B cell (primary cell): Measurements from ENCODE around the gene KCNJ10. TPM values are rescaled to one million over a fixed set of nuclear protein-coding genes. Genes with fewer than 3 reads are reported as not detected.

Experiments
- ATAC-seq: fragments of 200-7000 bp; cut with Tn5 transposase; one replicate; pipeline ENCODE4 v1.10.0; 2021; ENCODE audit warnings: low read depth, mild to moderate bottlenecking, moderate number of reproducible peaks, moderate library complexity
- CTCF ChIA-PET: fragments of 350-600 bp; sonication (Branson Sonifier 250); formaldehyde crosslinking; loops from one replicate; lab custom pipeline; 2021; ENCODE audit warnings: antibody characterized with exemption, inconsistent platforms; lab: Charles Lee
- POLR2A ChIA-PET: fragments of 350-600 bp; sonication (Branson Sonifier 250); formaldehyde crosslinking; loops from one replicate; lab custom pipeline; 2021; ENCODE audit warnings: antibody characterized with exemption; lab: Charles Lee
- DNase-seq: peaks from one replicate; pipeline ENCODE4 v3.0.0; 2013
- H2AFZ ChIP-seq: 2 replicates; pipeline ENCODE4 v1.6.1; 2012; ENCODE audit warnings: mild to moderate bottlenecking, low read depth, low read length; ENCODE audit not compliant: insufficient read depth, poor library complexity, severe bottlenecking
- H3K27ac ChIP-seq, 2 donors: 1 replicate in 1 of 2; 2 replicates in 1 of 2; pipeline ENCODE4 v1.5.1; 2012 to 2013; ENCODE audit warnings: low read length in 2 of 2, mild to moderate bottlenecking in 2 of 2, moderate library complexity in 1 of 2
- H3K27me3 ChIP-seq, 4 experiments: fragments of 200-600 bp in 1 of 4; sonication (generic) in 1 of 4; replicated peaks in 1 of 4; 1 replicate in 2 of 4; 2 replicates in 2 of 4; pipeline versions ENCODE4 v1.6.1 to v1.7.0; 2013 to 2016; ENCODE audit warnings: low read length in 3 of 4, mild to moderate bottlenecking in 2 of 4, mixed read lengths in 1 of 4, moderate library complexity in 1 of 4; ENCODE audit not compliant: insufficient read depth in 4 of 4, control insufficient read depth in 3 of 4; ENCODE audit errors: control extremely low read depth in 1 of 4
- H3K36me3 ChIP-seq, 2 experiments: replicated peaks in 1 of 2; 1 replicate in 1 of 2; 2 replicates in 1 of 2; pipeline versions ENCODE4 v1.6.1 to v1.7.1; 2013; ENCODE audit warnings: low read length in 1 of 2; ENCODE audit not compliant: insufficient read depth in 2 of 2, control insufficient read depth in 1 of 2; ENCODE audit errors: control extremely low read depth in 1 of 2, extremely low read depth in 1 of 2
- H3K4me1 ChIP-seq, 2 donors: fragments of 200-600 bp in 1 of 2; sonication (generic) in 1 of 2; 1 replicate in 1 of 2; 2 replicates in 1 of 2; pipeline versions ENCODE4 v1.5.1 to v1.6.1; 2013 to 2017; ENCODE audit warnings: low read length in 2 of 2; ENCODE audit not compliant: control insufficient read depth in 2 of 2, insufficient read depth in 2 of 2
- H3K4me2 ChIP-seq: replicated peaks from 2 replicates; pipeline ENCODE3; 2012; ENCODE audit warnings: mild to moderate bottlenecking, low read depth, low read length; ENCODE audit not compliant: poor library complexity, severe bottlenecking
- H3K4me3 ChIP-seq, 5 experiments: fragments of 200-600 bp in 1 of 5; sonication (generic) in 1 of 5; 1 replicate in 3 of 5; 2 replicates in 2 of 5; pipeline versions ENCODE4 v1.5.1 to v1.7.0; 2011 to 2016; ENCODE audit warnings: low read length in 4 of 5, mild to moderate bottlenecking in 4 of 5, low read depth in 2 of 5, control low read depth in 1 of 5, moderate library complexity in 1 of 5; ENCODE audit not compliant: insufficient read depth in 1 of 5; ENCODE audit errors: control extremely low read depth in 1 of 5, extremely low read depth in 1 of 5
- H3K79me2 ChIP-seq: fragments of 200-600 bp; sonication (generic); one replicate; pipeline ENCODE4 v1.6.0; 2016; ENCODE audit warnings: low read length; ENCODE audit not compliant: control insufficient read depth, insufficient read depth
- H3K9ac ChIP-seq: fragments of 200-600 bp; sonication (generic); 2 replicates; pipeline ENCODE4 v1.6.1; 2017; ENCODE audit warnings: mild to moderate bottlenecking, low read length, moderate library complexity
- H3K9me3 ChIP-seq, 3 donors: one replicate each; pipeline versions ENCODE4 v1.6.1 to v1.7.1; 2013; ENCODE audit warnings: low read length in 2 of 3; ENCODE audit not compliant: control insufficient read depth in 2 of 3, insufficient read depth in 1 of 3; ENCODE audit errors: control extremely low read depth in 1 of 3
- H4K20me1 ChIP-seq: 2 replicates; pipeline ENCODE4 v1.6.0; 2012; ENCODE audit warnings: mild to moderate bottlenecking, low read length; ENCODE audit not compliant: insufficient read depth, control insufficient read depth, poor library complexity, severe bottlenecking
- H3K27ac Mint-ChIP-seq: one replicate; pipeline ENCODE4 v1.8.0; 2021; ENCODE audit warnings: mixed read lengths
- H3K27me3 Mint-ChIP-seq: one replicate; pipeline ENCODE4 v1.8.0; 2021; ENCODE audit warnings: mixed read lengths
- H3K4me1 Mint-ChIP-seq: one replicate; pipeline ENCODE4 v1.8.0; 2021; ENCODE audit warnings: mixed read lengths
- H3K4me3 Mint-ChIP-seq: one replicate; pipeline ENCODE4 v1.8.0; 2021; ENCODE audit warnings: mixed read lengths
- H3K9me3 Mint-ChIP-seq: one replicate; pipeline ENCODE4 v1.8.0; 2022; ENCODE audit warnings: mixed read lengths; ENCODE audit not compliant: insufficient read depth
- CTCF ChIP-seq: fragments of 200-600 bp; IDR thresholded peaks from one replicate; pipeline ENCODE4 v1.8.0; 2022; ENCODE audit warnings: antibody characterized with exemption, mild to moderate bottlenecking
- EZH2 ChIP-seq: IDR thresholded peaks from 2 replicates; pipeline ENCODE4 v1.6.1; 2012; ENCODE audit warnings: borderline replicate concordance, low read depth, mild to moderate bottlenecking, moderate library complexity, low read length; ENCODE audit not compliant: insufficient read depth, poor library complexity, severe bottlenecking
- WGBS: methylation state at CpG from one replicate; pipeline ENCODE4 v1.1.5; 2013; ENCODE audit warnings: missing lambda C conversion rate; ENCODE audit not compliant: insufficient coverage; 5-methylcytosine and 5-hydroxymethylcytosine counted together
- intact Hi-C: fragments of 100-400 bp; cut with micrococcal nuclease; formaldehyde crosslinking; loops from one replicate; pipeline ENCODE4 v1.10.0; 2022
- polyA plus RNA-seq: library from polyadenylated mRNA; depleted of rRNA; stranded (reverse); fragments of >200 nt; gene quantifications from 2 replicates; pipeline ENCODE4 v1.2.3, GENCODE V29; 2012
- total RNA-seq, 2 donors: library from RNA; stranded (reverse); fragments of 120-200 nt in 1 of 2; gene quantifications; 1 replicate in 1 of 2; 2 replicates in 1 of 2; pipeline versions ENCODE4 v1.2.3 to v1.2.4, GENCODE V29; 2013 to 2022

The KCNJ10 gene
- total and polyA plus RNA-seq, 2 donors (not counting 1 experiment from before 2014, with no cell fraction given), result not detected

- Mint-ChIP-seq H3K4me3 (no peak overlapping the region), H3K4me1 (peaks cover 23% of the 10 kb centered on the region), H3K27me3 (no peaks in the 10 kb centered on the region), H3K9me3 (no peaks in the 10 kb centered on the region), H3K27ac (no peak overlapping the region)
- no peak overlapping the region for H3K4me3 ChIP-seq
- no peak overlapping the region for H3K27ac ChIP-seq
- TF ChIP-seq EZH2, result no peak
- POLR2A ChIA-PET, result no interaction called here
- no peak for DNase-seq
- 88% methylated on average over 8 of the region's 9 CpGs for WGBS
- H3K36me3 ChIP-seq, result peaks cover 3 to 72% of the 10 kb centered on the region in 2 experiments
- CTCF ChIA-PET, result no interaction called here
- no peak overlapping the region for H3K9ac ChIP-seq
- intact Hi-C loops, result loop anchor here (10.0 kb wide), 1 partner anchor 1302 kb away; no protein-coding TSS in a partner anchor
- peaks cover 34% of the 10 kb centered on the region for H3K79me2 ChIP-seq
- no peaks in the 10 kb centered on the region for H3K27me3 ChIP-seq
- H3K9me3 ChIP-seq, result no peaks in the 10 kb centered on the region
- H3K4me2 ChIP-seq, result no peak overlapping the region
- H4K20me1 ChIP-seq, result peaks cover 69% of the 10 kb centered on the region
- peaks cover 18 to 22% of the 10 kb centered on the region in 2 donors for H3K4me1 ChIP-seq
- ATAC-seq, result no peak
- no peak overlapping the region for H2AFZ ChIP-seq
Observed at GRCh38 chr1:160093069-160093395, 23.1 kb upstream of the KCNJ10 start.

GRCh38 chr1:160092366-160093068 is 22.6 kb upstream of the KCNJ10 start:
- intact Hi-C loops, result loop anchor here (10.0 kb wide), 1 partner anchor 1302 kb away; no protein-coding TSS in a partner anchor
- Histone ChIP-seq H3K36me3 (peaks cover 3 to 76% of the 10 kb centered on the region in 2 experiments), H3K4me2 (no peak overlapping the region), H3K9ac (no peak overlapping the region), H3K4me3 (no peak overlapping the region), H4K20me1 (peaks cover 66% of the 10 kb centered on the region), H3K27me3 (no peaks in the 10 kb centered on the region), H3K79me2 (peaks cover 29% of the 10 kb centered on the region), H3K4me1 (peaks cover 15 to 17% of the 10 kb centered on the region in 2 donors), H2AFZ (no peak overlapping the region), H3K9me3 (no peaks in the 10 kb centered on the region), H3K27ac (no peak overlapping the region)
- H3K27ac Mint-ChIP-seq, result no peak overlapping the region
- no peak overlapping the region for H3K4me3 Mint-ChIP-seq
- H3K27me3 Mint-ChIP-seq, result no peaks in the 10 kb centered on the region
- POLR2A ChIA-PET, result no interaction called here
- TF ChIP-seq CTCF, result no peak
- TF ChIP-seq EZH2, result no peak
- ATAC-seq (no peak), DNase-seq (no peak)
- CTCF ChIA-PET, result no interaction called here
- no peaks in the 10 kb centered on the region for H3K9me3 Mint-ChIP-seq
- H3K4me1 Mint-ChIP-seq, result peaks cover 18% of the 10 kb centered on the region
- 99% methylated on average over 31 of the region's 32 CpGs for WGBS
